ENCODE results near the gene PUM1. TPM values are rescaled to one million over a fixed set of nuclear protein-coding genes. Genes with fewer than 3 reads are reported as not detected.

Gene PUM1
- polyA plus RNA-seq, 1 experiment = 71.3 TPM

DNA sequence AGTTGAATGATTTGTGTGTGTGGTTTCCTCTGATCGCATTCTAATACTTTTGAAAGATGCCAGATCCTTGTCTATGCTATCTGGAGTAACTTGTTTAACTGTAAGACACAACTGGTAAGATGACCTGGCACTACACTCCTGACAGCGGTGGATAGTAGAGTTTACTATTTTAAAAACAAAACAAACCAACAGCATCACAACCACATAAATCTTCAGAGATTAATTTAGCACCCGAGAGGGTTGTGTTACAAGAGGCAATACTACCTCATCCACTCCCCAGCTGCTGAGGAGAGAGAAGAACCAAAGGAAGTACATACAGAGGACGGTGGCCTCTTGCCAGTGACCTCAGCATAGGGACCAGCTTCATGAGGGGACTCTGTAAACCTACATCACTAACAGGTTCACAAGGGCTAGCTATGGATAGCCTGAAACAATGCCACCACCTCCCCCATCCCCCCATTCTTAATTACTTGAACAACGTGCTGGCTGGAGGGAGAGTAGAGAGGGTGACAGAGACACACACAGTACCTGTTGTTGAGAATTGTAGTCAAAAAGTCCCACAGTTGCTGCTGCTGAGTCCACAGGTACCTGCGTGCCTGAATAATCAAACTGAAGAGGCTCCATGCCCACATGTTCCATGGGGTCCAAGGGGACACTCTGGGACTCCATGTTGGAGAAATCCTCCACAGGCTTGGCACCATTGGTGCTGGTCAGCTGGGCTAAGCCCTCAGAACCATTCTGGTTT is 73.5 kb downstream of the PUM1 start:
- Histone ChIP-seq H3K27ac (ENCODE audit: low read depth, low read length) (no peak overlapping the region), H3K27me3 (ENCODE audit: control insufficient read depth, insufficient read depth, low read length) (no peaks in the 10 kb centered on the region), H3K9me3 (ENCODE audit: control insufficient read depth, insufficient read depth, low read length) (no peaks in the 10 kb centered on the region), H3K4me3 (ENCODE audit: low read depth, low read length) (no peak overlapping the region)
- no peak for DNase-seq (ENCODE audit: low read depth, low spot score)
- TF ChIP-seq, protein P1, sequence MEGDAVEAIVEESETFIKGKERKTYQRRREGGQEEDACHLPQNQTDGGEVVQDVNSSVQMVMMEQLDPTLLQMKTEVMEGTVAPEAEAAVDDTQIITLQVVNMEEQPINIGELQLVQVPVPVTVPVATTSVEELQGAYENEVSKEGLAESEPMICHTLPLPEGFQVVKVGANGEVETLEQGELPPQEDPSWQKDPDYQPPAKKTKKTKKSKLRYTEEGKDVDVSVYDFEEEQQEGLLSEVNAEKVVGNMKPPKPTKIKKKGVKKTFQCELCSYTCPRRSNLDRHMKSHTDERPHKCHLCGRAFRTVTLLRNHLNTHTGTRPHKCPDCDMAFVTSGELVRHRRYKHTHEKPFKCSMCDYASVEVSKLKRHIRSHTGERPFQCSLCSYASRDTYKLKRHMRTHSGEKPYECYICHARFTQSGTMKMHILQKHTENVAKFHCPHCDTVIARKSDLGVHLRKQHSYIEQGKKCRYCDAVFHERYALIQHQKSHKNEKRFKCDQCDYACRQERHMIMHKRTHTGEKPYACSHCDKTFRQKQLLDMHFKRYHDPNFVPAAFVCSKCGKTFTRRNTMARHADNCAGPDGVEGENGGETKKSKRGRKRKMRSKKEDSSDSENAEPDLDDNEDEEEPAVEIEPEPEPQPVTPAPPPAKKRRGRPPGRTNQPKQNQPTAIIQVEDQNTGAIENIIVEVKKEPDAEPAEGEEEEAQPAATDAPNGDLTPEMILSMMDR (IDR thresholded peaks at IDR 0.05; ENCODE audit: low read depth, low read length) = no peak
- POLR2A ChIA-PET = no interaction called here
- CTCF ChIA-PET = interaction anchor here (0.7 kb wide), 1 partner anchor 209 kb away, joined by 3 read pairs; no protein-coding TSS in a partner anchor

DNA sequence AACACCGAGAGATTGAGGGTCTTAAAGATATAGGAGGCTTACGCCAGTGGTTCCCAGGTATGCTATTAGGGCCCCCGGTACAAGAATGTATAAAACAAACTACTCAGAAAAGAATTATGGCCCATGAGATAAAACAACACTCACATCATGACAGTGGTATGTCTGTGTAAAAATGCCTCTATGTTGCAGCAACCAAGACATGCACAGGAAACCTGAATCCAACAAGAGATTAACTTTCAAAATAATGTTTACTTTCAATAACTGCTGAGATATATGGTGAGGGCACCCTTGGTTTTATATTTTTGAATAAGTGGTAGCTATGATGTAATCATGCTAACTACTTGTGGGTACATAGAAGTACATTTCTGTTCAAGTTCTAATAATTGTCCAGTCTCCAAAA is 74.9 kb downstream of the PUM1 start:
- Histone ChIP-seq H3K27me3 (ENCODE audit: control insufficient read depth, insufficient read depth, low read length) (no peaks in the 10 kb centered on the region), H3K27ac (ENCODE audit: low read depth, low read length) (no peak overlapping the region), H3K9me3 (ENCODE audit: control insufficient read depth, insufficient read depth, low read length) (no peaks in the 10 kb centered on the region), H3K4me3 (ENCODE audit: low read depth, low read length) (no peak overlapping the region)
- TF ChIP-seq, protein P1 (IDR thresholded peaks at IDR 0.05; ENCODE audit: low read depth, low read length) = no peak
- ChIA-PET POLR2A (interaction anchor here (1.3 kb wide), 1 partner anchor 17 kb away, joined by 3 read pairs; no protein-coding TSS in a partner anchor), CTCF (interaction anchor here (0.7 kb wide), 1 partner anchor 74 kb away, joined by 3 read pairs; no protein-coding TSS in a partner anchor)
- no peak for DNase-seq (ENCODE audit: low read depth, low spot score)

DNA sequence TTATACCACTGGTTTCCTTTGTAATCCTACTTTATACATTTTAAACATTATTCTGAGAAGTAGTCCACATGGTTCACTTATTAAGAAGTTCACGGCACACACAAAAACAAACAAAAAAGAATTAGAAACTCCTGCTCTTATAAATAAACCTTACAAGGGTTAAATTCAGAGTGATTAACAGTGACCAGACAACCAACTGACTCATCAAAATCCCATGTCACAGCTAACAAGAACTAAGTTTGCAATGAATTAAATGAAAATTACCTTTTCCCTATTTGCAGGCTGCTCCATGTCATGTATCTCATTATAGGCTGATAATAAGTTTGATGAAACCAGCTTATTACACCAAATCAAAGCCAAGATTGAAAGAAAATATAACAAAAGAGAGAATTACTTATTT is 77.5 kb downstream of the PUM1 start:
- no peak overlapping the region for H3K4me3 ChIP-seq (ENCODE audit: low read depth, low read length)
- H3K27me3 ChIP-seq (ENCODE audit: control insufficient read depth, insufficient read depth, low read length) = no peaks in the 10 kb centered on the region
- DNase-seq (ENCODE audit: low read depth, low spot score) = no peak
- ChIA-PET CTCF (interaction anchor here (0.9 kb wide), 1 partner anchor 30 kb away, joined by 3 read pairs; no protein-coding TSS in a partner anchor), POLR2A (interaction anchor here (0.5 kb wide), 1 partner anchor 70 kb away, joined by 3 read pairs; no protein-coding TSS in a partner anchor)
- TF ChIP-seq, protein P1 (IDR thresholded peaks at IDR 0.05; ENCODE audit: low read depth, low read length) = no peak
- H3K27ac ChIP-seq (ENCODE audit: low read depth, low read length) = no peak overlapping the region
- no peaks in the 10 kb centered on the region for H3K9me3 ChIP-seq (ENCODE audit: control insufficient read depth, insufficient read depth, low read length)

DNA sequence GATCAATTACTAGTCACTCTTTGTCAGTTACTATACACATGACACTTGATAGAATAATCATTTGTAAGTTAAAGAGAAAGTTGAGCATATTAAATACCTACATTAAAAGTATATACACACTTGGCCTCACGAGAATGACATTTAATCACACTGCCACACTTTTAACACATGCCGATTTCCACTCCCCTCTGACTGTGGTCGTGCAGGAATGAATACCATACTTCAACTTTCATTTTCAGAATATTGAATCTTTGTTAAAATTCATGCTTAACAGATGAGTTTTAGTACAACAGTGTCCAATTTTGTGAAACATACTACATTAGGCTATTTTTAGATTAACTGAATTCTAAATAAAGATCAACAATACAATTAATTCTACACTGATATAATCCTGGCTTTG is 78.8 kb downstream of the PUM1 start:
- no peaks in the 10 kb centered on the region for H3K9me3 ChIP-seq (ENCODE audit: control insufficient read depth, insufficient read depth, low read length)
- TF ChIP-seq, protein P1 (IDR thresholded peaks at IDR 0.05; ENCODE audit: low read depth, low read length) = no peak
- DNase-seq (ENCODE audit: low read depth, low spot score) = no peak
- H3K4me3 ChIP-seq (ENCODE audit: low read depth, low read length) = no peak overlapping the region
- CTCF ChIA-PET = interaction anchor here (1.2 kb wide), 1 partner anchor 176 kb away, joined by 3 read pairs; no protein-coding TSS in a partner anchor
- POLR2A ChIA-PET = no interaction called here
- H3K27ac ChIP-seq (ENCODE audit: low read depth, low read length) = no peak overlapping the region
- no peaks in the 10 kb centered on the region for H3K27me3 ChIP-seq (ENCODE audit: control insufficient read depth, insufficient read depth, low read length)

DNA sequence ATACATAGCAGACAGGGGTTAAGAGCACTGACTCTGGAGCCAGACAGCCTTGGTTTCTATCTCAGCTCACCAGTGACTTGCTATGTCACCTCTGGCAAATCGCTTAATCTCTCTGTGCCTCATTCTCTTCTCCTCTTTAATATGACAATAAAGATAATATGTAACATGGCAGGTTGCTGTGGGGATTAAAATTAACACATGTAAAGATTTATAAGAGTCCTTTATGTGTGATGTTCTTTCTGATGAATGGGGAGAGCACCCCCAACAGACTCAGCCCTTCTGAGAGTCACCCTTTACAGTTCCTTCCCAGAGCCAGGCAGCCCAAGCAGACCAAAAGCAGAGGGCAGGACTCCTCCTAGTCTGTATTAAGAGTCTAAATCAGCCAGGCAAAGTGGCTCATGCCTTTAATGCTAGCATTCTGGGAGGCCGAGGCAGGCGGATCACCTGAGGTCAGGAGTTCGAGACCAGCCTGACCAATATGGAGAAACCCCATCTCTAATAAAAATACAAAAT is 80.5 kb downstream of the PUM1 start:
- Histone ChIP-seq H3K27me3 (ENCODE audit: control insufficient read depth, insufficient read depth, low read length) (no peaks in the 10 kb centered on the region), H3K9me3 (ENCODE audit: control insufficient read depth, insufficient read depth, low read length) (no peaks in the 10 kb centered on the region), H3K27ac (ENCODE audit: low read depth, low read length) (no peak overlapping the region), H3K4me3 (ENCODE audit: low read depth, low read length) (no peak overlapping the region)
- ChIA-PET CTCF (interaction anchor here (1.1 kb wide), 1 partner anchor 183 kb away, joined by 3 read pairs; no protein-coding TSS in a partner anchor), POLR2A (no interaction called here)
- DNase-seq (ENCODE audit: low read depth, low spot score) = no peak
- TF ChIP-seq, protein P1 (IDR thresholded peaks at IDR 0.05; ENCODE audit: low read depth, low read length) = no peak

All from AG04450 (cell line).